GM19023 (cell line): ENCODE data around the gene TFPI.
"Not testable (repeated sequence)": the region's sequence is repeated elsewhere in the genome, so short reads cannot be mapped to it uniquely, and the experiment has no call there.

Experiments
- ATAC-seq: cut with Tn5 transposase; IDR thresholded peaks from one replicate; pipeline ENCODE4 v1.9.1; 2021; ENCODE audit warnings: mild to moderate bottlenecking, moderate library complexity; ENCODE audit not compliant: unreplicated experiment

TFPI gene

GRCh38 chr2:187529248-187529976 is 24.8 kb downstream of the TFPI start:
- ATAC-seq: no peak

GRCh38 chr2:187528042-187528441 is 26.2 kb downstream of the TFPI start:
- no peak for ATAC-seq

GRCh38 chr2:187527262-187527661 is 27.0 kb downstream of the TFPI start:
- ATAC-seq: no peak

- ATAC-seq: no peak
Measured at GRCh38 chr2:187526792-187527191, 27.4 kb downstream of the TFPI start.

GRCh38 chr2:187525163-187525900 is 28.9 kb downstream of the TFPI start:
- ATAC-seq: no peak

DNA sequence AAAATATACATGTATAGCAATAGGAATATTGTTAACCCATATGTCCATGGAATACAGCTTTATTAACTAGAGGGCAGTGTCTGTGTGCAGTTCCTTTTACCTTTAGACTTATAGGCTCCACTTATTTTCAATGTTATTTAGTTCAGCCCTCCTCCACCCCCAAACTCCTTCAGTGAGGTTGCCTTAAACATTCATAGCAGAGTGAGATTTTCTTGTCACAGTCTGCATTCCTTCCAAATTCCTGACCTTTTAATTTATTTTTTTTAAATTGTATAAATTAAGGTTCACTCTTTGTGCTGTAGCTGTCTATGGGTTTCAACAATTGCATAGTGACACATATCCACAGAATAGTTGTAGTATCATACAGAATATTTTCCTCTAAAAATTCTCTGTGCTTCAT is 30.9 kb downstream of the TFPI start:
- no peak for ATAC-seq

- no peak for ATAC-seq
Measured at GRCh38 chr2:187520121-187520624, 34.1 kb downstream of the TFPI start.

GRCh38 chr2:187519419-187520120 is 34.7 kb downstream of the TFPI start:
- ATAC-seq: no peak

DNA sequence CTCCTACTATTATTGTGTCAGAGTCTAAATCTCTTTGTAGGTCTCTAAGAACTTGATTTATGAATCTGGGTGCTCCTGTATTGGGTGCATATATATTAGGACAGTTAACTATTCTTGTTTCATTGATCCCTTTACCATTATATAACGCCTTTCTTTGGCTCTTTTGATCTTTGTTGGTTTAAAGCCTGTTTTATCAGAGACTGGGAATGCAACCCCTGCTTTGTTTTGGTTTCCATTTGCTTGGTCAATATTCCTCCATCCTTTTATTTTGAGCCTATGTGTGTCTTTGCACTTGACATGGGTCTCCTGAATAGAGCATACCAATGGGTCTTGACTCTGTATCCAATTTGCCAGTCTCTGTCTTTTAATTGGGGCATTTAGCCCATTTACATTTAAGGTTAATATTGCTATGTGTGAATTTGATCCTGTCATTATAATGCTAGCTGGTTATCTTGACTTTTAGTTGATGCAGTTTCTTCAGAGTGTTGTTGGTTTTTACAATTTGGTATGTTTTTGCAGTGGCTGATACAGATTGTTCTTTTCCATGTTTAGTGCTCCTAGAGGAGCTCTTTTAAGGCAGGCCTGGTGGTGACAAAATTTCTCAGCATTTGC is 36.4 kb downstream of the TFPI start:
- ATAC-seq: not testable (repeated sequence)

DNA sequence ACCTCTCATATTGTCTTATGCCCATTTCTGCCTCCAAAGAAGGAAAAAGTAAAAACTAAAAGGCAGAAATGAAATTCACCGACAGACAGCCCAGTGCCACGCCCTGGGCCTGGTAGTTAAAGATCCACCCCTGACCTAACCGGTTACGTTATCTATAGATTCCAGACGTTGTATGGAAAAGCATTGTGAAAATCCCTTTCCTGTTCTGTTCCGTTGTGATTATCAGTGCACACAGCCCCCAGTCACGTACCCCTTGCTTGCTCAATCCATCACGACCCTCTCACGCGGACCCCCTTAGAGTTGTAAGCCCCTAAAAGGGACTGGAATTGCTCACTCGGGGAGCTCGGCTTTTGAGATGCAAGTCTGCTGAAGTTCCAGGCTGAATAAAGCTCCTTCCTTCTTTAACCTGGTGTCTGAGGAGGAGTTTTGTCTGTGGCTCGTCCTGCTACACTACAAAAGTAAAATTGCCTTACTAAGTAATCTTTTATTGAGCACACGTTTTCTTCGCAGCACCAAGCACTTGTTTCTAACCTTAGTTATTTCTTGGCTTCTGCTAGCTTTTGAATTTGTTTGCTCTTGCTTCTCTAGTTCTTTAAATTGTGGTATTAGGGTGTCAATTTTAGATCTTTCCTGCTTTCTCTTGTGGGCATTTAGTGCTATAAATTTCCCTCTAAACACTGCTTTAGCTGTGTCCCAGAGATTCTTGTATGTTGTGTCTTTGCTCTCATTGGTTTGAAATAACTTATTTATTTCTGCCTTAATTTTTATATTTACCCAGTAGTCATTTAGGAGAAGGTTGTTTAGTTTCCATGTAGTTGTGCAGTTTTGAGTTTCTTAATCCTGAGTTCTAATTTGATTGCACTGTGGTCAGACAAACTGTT is 37.4 kb downstream of the TFPI start:
- ATAC-seq: not testable (repeated sequence)

- ATAC-seq: no peak
Measured at GRCh38 chr2:187514930-187515329, 39.3 kb downstream of the TFPI start.

GRCh38 chr2:187514235-187514829 is 39.9 kb downstream of the TFPI start:
- not testable (repeated sequence) for ATAC-seq

- ATAC-seq: not testable (repeated sequence)
Measured at GRCh38 chr2:187513460-187514234, 40.6 kb downstream of the TFPI start.

DNA sequence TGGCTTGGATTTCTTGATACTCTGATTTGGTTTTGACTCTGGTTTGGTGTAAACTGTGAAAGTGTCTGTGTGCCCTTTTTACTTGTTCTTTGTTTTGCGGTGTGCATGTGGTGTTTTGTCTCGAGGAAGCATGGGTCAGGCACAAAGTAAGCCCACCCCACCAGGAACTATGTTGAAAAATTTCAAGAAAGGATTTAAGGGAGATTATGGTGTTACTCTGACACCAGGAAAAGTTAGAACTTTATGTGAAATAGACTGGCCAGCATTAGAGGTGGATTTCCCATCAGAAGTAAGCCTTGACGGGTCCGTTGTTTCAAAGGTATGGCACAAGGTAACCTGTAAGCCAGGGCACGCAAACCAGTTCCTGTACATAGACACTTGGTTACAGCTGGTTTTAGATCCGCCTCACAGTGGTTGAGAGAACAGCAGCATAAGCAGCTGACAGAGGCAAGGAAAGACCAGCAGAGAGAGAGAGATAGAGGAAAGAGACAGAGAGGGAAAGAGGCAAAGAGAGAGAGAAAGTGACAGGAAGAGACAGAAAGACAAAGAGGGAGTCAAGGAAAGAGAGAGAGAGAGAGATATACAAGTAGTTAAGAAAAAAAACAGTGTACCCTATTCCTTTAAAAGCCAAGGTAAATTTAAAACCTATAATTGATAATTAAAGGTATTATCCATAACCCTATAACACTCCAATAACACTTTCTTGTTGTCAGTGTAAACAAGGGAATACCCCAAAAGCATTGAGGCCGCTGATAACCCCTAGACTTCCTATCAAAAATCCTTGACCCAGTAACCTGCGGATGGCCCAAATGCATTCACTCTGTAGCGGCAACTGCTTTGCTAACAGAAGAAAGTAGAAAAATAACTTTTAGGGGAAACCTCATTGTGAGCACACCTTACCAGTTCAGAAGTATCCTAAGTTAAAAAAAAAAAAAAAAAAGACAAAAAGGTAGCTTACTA is 42.6 kb downstream of the TFPI start:
- no peak for ATAC-seq

DNA sequence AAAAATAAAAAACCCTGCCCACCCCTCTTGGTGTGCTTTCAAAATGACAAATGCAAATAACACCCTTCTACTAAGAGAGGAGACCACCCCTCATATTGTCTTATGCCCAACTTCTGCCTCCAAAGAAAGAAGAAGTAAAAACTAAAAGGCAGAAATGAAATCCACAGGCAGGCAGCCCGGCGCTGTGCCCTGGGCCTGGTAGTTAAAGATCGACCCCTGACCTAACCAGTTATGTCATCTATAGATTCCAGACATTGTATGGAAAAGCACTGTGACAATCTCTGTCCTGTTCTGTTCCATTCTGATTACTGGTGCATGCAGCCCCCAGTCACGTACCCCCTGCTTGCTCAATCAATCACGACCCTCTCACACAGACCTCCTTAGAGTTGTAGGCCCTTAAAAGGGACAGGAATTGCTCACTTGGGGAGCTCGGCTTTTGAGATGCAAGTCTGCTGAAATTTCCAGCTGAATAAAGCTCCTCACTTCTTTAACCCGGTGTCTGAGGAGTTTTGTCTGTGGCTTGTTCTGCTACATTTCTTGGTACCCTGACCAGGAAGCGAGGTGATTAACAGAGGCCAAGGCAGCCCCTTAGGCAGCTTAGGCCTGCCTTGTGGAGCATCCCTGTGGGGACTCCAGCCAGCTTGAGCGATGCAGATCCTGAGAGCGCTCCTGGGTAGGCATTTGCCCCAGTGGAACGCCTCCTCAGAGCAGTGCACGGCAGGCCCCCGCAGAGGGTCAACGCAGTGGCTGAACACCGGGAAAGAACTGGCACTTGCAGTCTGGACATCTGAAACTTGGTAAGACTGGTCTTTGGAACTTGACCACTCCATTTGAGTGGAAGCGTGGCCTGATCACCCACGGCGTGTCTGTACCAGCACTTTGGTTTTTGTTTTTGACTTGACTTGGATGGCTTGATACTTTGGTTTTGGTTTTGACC is 43.5 kb downstream of the TFPI start:
- ATAC-seq: not testable (repeated sequence)

DNA sequence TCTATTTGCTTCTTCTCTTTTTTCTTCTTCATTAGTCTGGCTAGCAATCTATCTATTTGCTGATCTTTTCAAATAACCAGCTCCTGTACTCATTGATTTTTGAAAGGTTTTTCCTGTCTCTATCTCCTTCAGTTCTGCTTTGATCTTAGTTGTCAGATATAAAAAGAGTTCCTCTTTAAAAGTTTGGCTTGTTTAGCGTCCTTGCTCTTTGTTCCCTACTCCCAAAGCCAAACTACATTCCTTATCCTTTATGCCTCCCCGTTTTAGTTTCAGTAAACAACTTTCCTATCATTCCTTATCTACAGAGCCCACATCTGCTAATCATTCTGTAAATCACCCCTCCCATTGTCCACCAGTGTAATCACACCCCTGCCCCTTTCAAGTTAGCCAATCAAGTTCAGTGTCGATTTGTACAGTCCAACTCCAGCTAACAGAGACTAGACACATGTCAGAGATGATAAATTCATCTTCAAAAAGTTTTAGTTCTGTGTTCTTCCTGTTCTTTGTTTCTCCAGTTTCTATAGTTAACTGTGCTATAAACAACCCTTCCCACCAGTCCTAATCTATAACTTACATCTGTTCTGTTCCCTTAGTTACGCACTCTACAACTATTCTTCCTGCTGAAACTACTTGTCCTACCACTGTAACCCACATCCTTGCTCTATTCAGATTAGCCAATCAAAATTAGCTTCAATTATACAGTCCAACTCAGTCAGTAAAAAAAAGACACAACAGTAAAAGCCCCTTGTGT is 44.4 kb downstream of the TFPI start:
- ATAC-seq: no peak
